Dedifferentiated amniotic fluid mesenchymal stem cell (primary cell): ENCODE results near the gene MRPS6.

Experiments
- DNase-seq: peaks from one replicate; pipeline ENCODE4 v3.0.0-alpha.2; 2016; ENCODE audit errors: extremely low spot score

Gene MRPS6

DNA sequence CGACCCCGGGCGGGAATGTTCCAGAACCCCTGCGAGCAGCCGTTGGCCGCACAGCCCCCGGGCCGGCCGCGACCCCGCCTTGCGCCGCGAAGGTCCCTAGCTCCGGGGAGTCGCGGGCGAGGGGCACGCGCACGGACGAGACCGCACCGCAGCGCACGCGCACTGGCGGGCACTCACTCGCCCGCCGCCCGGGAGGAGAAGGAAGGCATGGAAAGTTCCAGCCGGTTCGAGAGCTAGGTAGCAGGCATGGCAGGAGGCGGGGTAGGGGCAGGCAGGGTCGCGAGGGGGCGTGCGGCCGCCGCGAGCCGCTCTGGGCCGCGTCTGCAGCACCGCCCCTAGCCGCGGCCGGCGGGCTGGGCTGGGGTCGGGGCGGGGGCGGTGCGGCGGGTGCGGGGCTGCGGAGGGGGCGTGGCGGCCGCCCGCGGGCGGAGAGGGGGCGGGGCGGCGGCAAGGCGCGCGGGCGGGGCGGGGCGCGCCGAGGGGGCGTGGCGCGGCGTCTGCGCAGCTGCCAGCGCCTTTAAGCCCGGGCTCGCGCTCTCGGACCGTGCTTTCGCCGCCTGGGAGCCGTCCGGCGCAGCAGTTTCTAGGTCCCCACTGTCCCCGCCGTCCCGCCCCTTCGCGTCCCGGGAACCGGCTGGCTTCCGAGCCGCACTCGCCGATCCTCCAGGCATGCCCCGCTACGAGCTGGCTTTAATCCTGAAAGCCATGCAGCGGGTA is at the start of gene MRPS6, which contains the start of gene SLC5A3:
Gene MRPS6 (plus strand): TSS at position 547 of the 717 bp plus-strand sequence. CDS start 123 bp downstream, at position 670.
Gene SLC5A3 (plus strand): TSS at position 547 of the 717 bp plus-strand sequence. CDS start 21,621 bp downstream, outside the sequence.
- peak; percentile 66 for DNase-seq

GRCh38 chr21:34023691-34024373 is 49.5 kb upstream of the MRPS6 start:
- DNase-seq, result no peak

- DNase-seq, result no peak
These were observed 49.0 kb upstream of the MRPS6 start for GRCh38 chr21:34024374-34024693.

DNA sequence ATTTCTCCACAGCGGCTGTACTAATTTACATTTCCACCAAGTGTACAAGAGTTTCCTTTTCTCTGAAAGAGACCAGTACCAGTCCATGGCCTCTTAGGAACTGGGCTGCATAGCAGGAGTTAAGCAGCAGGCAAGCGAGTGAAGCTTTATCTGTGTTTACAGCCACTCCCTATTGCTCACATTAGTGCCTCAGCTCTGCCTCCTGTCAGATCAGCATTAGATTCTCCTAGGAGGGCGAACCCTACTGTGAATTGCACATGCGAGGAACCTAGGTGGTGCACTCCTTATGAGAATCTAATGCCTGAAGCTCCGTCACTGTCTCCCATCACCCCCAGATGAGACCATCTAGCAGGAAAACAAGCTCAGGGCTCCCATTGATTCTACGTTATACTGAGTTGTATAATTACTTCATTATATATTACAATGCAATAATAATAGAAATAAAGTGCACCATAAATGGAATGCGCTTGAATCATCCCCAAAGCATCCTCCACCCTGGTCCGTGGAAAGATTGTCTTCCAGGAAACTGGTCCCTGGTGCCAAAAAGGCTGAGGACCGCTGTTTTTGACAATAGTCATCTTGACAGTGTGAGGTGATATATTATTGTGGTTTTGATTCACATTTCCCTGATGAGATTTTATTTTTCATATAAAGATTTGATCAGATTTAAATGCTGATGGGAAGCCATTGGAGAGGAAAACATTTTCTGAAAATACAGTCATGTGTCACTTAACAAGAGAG is 45.5 kb upstream of the MRPS6 start:
- DNase-seq, result no peak

- DNase-seq, result peak; percentile 76
These were observed 43.4 kb upstream of the MRPS6 start for GRCh38 chr21:34029743-34030528.

GRCh38 chr21:34031835-34032370 is 41.5 kb upstream of the MRPS6 start:
- no peak for DNase-seq

- no peak for DNase-seq
These were observed 38.9 kb upstream of the MRPS6 start for GRCh38 chr21:34034369-34035014.

- no peak for DNase-seq
These were observed 37.6 kb upstream of the MRPS6 start for GRCh38 chr21:34035619-34036354.

- no peak for DNase-seq
These were observed 36.2 kb upstream of the MRPS6 start for GRCh38 chr21:34037009-34037795.

- DNase-seq, result no peak
These were observed 33.5 kb upstream of the MRPS6 start for GRCh38 chr21:34039678-34040382.

DNA sequence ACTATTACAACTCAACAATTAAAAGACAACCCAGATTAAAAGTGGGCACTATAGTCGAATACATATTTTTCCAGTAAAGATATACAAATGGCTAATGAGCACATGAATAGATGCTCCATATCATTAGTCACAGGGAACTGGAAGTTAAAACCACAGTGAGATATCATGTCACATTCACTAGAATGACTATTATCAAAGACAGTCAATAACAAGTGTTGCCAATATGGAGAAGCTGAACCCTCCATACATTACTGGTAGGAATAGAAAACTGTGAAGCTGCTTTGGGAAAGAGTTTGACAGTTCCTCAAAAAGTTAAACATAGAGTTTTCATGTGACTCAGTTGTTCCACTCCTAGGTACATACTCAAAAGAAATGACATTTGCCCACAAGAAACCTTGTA is 30.6 kb upstream of the MRPS6 start:
- no peak for DNase-seq

DNA sequence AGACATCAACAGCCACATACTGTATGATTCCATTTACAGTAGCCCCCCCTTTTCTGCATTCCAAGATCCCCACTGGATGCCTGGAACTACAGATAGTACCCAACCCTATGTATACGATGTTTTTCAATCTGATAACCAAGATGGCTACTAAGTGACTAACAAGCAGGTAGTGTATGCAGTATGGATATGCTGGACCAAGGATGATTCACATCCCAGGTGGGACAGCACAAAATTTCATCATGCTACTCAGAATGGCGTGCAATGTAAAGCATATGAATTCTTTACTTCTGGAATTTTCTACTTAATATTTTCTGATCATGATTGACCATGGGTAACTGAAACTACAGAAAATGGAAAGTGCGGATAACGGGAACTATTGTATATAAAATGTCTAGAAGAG is 30.0 kb upstream of the MRPS6 start:
- DNase-seq, result no peak

DNA sequence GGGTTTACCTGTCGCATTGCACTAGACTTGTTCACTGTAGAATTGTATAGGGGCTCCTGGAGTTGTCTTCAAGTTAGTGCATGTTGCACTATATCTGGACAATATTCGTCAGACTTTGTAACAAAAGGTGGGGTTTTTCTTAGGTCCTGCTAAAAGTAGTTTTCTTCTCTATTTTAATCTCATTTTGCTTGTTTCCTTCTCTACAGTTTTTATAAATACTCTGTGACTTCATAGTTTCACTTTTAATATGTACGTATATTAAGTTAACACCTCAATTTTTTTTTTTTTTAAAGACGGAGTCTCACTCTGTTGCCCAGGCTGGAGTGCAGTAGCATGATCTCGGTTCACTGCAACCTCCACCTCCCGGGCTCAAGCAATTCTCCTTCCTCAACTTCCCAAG is 26.5 kb upstream of the MRPS6 start:
- DNase-seq, result no peak

- no peak for DNase-seq
These were observed 25.5 kb upstream of the MRPS6 start for GRCh38 chr21:34047835-34048234.

GRCh38 chr21:34052171-34052570 is 21.2 kb upstream of the MRPS6 start:
- no peak for DNase-seq

DNA sequence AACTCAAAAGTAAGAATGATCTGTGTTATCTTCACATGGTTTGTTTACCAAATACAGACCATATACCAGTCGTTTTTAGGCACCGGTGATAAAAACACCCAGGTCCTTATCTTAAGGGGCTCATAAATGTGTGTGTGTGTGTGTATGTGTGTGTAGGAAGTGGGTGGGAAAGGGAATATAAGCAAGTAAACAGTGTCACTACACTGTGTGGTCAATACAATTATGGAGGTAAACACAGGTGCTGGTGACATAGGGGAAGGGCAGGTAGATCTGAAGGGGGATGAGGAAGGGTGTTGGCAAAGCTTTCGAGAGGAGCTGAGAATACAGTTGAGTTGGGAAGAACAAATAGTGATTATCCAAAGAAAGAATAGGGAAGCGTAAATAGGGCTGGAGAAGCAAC is 19.1 kb upstream of the MRPS6 start:
- DNase-seq, result no peak

DNA sequence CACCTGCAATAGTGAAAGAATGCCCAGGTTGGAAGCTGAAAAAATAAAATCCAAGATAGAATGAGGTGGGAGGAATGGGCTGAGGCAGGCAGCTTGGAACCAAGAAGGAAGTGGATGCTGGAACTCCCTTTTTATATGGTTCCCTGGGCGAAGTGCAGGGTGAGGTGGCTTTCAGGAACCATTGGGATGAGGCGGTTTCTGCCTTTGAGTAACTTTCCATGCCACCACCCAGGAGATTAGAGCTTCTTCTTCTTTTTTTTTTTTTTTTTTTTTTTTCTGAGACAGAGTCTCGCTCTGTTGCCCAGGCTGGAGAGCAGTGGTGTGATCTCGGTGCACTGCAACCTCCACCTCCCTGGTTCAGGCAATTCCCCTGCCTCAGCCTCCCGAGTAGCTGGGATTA is 17.8 kb upstream of the MRPS6 start:
- no peak for DNase-seq

DNA sequence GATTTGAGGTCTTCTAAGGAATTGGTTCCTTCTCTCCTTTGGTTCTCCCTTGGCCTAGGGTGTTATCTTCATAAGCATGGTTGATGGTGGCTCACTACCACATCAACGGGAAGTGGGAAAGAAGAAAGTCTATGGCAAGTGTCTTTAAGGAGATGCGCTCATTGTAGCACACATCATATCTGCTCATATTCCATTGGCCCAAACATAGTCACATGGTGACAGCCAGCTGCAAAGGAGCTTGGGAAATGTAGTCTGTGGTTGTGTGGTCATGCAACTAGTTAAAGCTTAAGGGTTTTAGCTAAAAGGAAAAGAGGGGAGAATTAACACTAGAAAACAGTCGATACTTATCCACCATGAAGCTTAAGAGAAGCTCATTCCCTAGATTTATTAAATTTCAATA is 11.4 kb upstream of the MRPS6 start:
- no peak for DNase-seq

DNA sequence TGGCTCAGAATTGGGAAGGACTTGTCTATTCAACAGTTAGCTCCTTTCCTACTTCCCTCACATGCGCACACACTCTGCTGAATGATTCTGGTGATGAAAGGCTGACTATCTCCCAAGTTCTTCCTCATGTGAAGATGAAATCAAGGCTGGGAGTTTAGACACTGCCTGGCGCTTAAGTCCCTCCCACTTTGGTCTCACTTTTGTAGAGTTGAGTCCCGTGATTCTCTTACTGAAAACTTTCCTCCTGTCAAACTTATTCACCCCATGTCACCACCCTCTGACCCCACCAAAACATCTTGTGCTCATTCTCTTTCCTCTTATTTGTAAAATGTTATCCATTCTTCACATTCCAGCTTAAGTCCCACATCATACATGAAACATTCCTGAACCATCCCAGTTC is 8.4 kb upstream of the MRPS6 start:
- DNase-seq, result no peak
